A673 (cell line): Measurements from ENCODE around the gene IDE.

Source experiments
- CTCF ChIP-seq: fragments of 300-800, 200-600 bp; sonication (generic); conservative IDR thresholded peaks from 2 replicates; pipeline ENCODE4 v1.5.1; 2017; ENCODE audit warnings: low read depth, mild to moderate bottlenecking, antibody characterized with exemption, low read length, moderate library complexity, mixed read lengths
- EZH2 ChIP-seq: fragments of 200-600 bp; sonication (generic); IDR thresholded peaks from 2 replicates; pipeline ENCODE4 v1.6.1; 2017; ENCODE audit warnings: borderline replicate concordance, low read depth, mild to moderate bottlenecking, mixed read lengths, antibody characterized with exemption, low read length; ENCODE audit not compliant: poor library complexity, severe bottlenecking

GRCh38 chr10:92604841-92605240 is 30.9 kb upstream of the IDE start:
- TF ChIP-seq CTCF (no peak), EZH2 (no peak)
